Measurements from ENCODE around the gene ZNF536. TPM values are rescaled to one million over a fixed set of nuclear protein-coding genes. Genes with fewer than 3 reads are reported as not detected.

Gene ZNF536
- total and polyA plus RNA-seq, 10 of the 15 experiments (the other 5 are each of a cell fraction or from before 2014, with no cell fraction given): not detected

GRCh38 chr19:30394481-30395151 is 22.4 kb downstream of the ZNF536 start:
- H3K4me1 ChIP-seq (ENCODE audit: control insufficient read depth, insufficient read depth, low read length): no peaks in the 10 kb centered on the region
- no peaks in the 10 kb centered on the region for H3K79me2 ChIP-seq (ENCODE audit: control insufficient read depth, insufficient read depth, low read length)
- ChIA-PET SMC1A (ENCODE audit: uncharacterized antibody, unreplicated experiment) (no interaction called here), CTCF (no interaction called here), RAD21 (ENCODE audit: unreplicated experiment) (no interaction called here), POLR2A (no interaction called here)
- FAIRE-seq: no peak
- no peak for ATAC-seq
- H3K27me3 ChIP-seq (replicated peaks in 1 of 2; ENCODE audit: control insufficient read depth in 2 of 2, insufficient read depth in 2 of 2, low read length in 1 of 2): no peaks in the 10 kb centered on the region
- no TSS peak for BruUV-seq (replicated peaks)
- 26% methylated on average over 6 of the region's 6 CpGs for WGBS (ENCODE audit: insufficient coverage, insufficient replicate concordance, low lambda C conversion rate, missing lambda C conversion rate)
- no peaks in the 10 kb centered on the region for H4K20me1 ChIP-seq (ENCODE audit: control insufficient read depth, insufficient read depth)
- TF ChIP-seq ZNF207 (IDR thresholded peaks at IDR 0.05; ENCODE audit: borderline replicate concordance): no peak
- TF ChIP-seq, protein P1, sequence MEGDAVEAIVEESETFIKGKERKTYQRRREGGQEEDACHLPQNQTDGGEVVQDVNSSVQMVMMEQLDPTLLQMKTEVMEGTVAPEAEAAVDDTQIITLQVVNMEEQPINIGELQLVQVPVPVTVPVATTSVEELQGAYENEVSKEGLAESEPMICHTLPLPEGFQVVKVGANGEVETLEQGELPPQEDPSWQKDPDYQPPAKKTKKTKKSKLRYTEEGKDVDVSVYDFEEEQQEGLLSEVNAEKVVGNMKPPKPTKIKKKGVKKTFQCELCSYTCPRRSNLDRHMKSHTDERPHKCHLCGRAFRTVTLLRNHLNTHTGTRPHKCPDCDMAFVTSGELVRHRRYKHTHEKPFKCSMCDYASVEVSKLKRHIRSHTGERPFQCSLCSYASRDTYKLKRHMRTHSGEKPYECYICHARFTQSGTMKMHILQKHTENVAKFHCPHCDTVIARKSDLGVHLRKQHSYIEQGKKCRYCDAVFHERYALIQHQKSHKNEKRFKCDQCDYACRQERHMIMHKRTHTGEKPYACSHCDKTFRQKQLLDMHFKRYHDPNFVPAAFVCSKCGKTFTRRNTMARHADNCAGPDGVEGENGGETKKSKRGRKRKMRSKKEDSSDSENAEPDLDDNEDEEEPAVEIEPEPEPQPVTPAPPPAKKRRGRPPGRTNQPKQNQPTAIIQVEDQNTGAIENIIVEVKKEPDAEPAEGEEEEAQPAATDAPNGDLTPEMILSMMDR (IDR thresholded peaks at IDR 0.05 in 2 of 3, conservative IDR thresholded peaks at IDR 0.05 in 1 of 3; ENCODE audit: control insufficient read depth in 2 of 3, extremely low read depth in 1 of 3, insufficient read depth in 1 of 3, low read depth in 3 of 3, low read length in 3 of 3): no peak
- no peak for DNase-seq (ENCODE audit: low read depth, low spot score)
- no peak overlapping the region for H2AFZ ChIP-seq (ENCODE audit: control insufficient read depth, low read depth, low read length)
- in situ Hi-C loops (cut with MboI) (no loop called here), intact Hi-C loops (cut with micrococcal nuclease; ENCODE audit: unreplicated experiment) (no loop called here)
- no peaks in the 10 kb centered on the region for H3K36me3 ChIP-seq (ENCODE audit: control insufficient read depth in 2 of 2, insufficient read depth in 2 of 2, low read length in 1 of 2)
- no peak overlapping the region for H3K9ac ChIP-seq (ENCODE audit: control insufficient read depth, insufficient read depth, low read length)
- no peak overlapping the region for H3K4me3 ChIP-seq
- H3K9me3 ChIP-seq (replicated peaks; ENCODE audit: control insufficient read depth, insufficient read depth, low read length): no peaks in the 10 kb centered on the region
- no peak overlapping the region for H3K4me2 ChIP-seq (ENCODE audit: control insufficient read depth, insufficient read depth)
- no peak overlapping the region for H3K27ac ChIP-seq (ENCODE audit: control insufficient read depth, insufficient read depth)

- no peaks in the 10 kb centered on the region for H3K4me1 ChIP-seq (ENCODE audit: control insufficient read depth, insufficient read depth, low read length)
- no peak overlapping the region for H3K4me2 ChIP-seq (ENCODE audit: control insufficient read depth, insufficient read depth)
- H2AFZ ChIP-seq (ENCODE audit: control insufficient read depth, low read depth, low read length): no peak overlapping the region
- H3K27ac ChIP-seq (ENCODE audit: control insufficient read depth, insufficient read depth): no peak overlapping the region
- ATAC-seq (no peak), DNase-seq (ENCODE audit: low read depth, low spot score) (no peak), FAIRE-seq (no peak)
- no TSS peak for BruUV-seq (replicated peaks)
- intact Hi-C loops (cut with micrococcal nuclease; ENCODE audit: unreplicated experiment) (no loop called here), in situ Hi-C loops (cut with MboI) (no loop called here)
- CTCF ChIA-PET: no interaction called here
- no peaks in the 10 kb centered on the region for H3K27me3 ChIP-seq (replicated peaks in 1 of 2; ENCODE audit: control insufficient read depth in 2 of 2, insufficient read depth in 2 of 2, low read length in 1 of 2)
- SMC1A ChIA-PET (ENCODE audit: uncharacterized antibody, unreplicated experiment): no interaction called here
- H3K79me2 ChIP-seq (ENCODE audit: control insufficient read depth, insufficient read depth, low read length): no peaks in the 10 kb centered on the region
- WGBS (ENCODE audit: insufficient coverage, insufficient replicate concordance, low lambda C conversion rate, missing lambda C conversion rate): 44% methylated on average over 2 of the region's 2 CpGs
- no peaks in the 10 kb centered on the region for H3K36me3 ChIP-seq (ENCODE audit: control insufficient read depth in 2 of 2, insufficient read depth in 2 of 2, low read length in 1 of 2)
- POLR2A ChIA-PET: no interaction called here
- H3K9me3 ChIP-seq (replicated peaks; ENCODE audit: control insufficient read depth, insufficient read depth, low read length): no peaks in the 10 kb centered on the region
- RAD21 ChIA-PET (ENCODE audit: unreplicated experiment): no interaction called here
- no peaks in the 10 kb centered on the region for H4K20me1 ChIP-seq (ENCODE audit: control insufficient read depth, insufficient read depth)
- no peak overlapping the region for H3K9ac ChIP-seq (ENCODE audit: control insufficient read depth, insufficient read depth, low read length)
- H3K4me3 ChIP-seq: no peak overlapping the region
- TF ChIP-seq ZZZ3 (IDR thresholded peaks at IDR 0.05; ENCODE audit: control insufficient read depth, insufficient read length, low read depth): no peak
- TF ChIP-seq RELA (IDR thresholded peaks at IDR 0.05; ENCODE audit: borderline replicate concordance, partially characterized antibody): no peak
- no peak for TF ChIP-seq CEBPZ (IDR thresholded peaks at IDR 0.05; ENCODE audit: low read depth, low read length)
- TF ChIP-seq, protein P2, sequence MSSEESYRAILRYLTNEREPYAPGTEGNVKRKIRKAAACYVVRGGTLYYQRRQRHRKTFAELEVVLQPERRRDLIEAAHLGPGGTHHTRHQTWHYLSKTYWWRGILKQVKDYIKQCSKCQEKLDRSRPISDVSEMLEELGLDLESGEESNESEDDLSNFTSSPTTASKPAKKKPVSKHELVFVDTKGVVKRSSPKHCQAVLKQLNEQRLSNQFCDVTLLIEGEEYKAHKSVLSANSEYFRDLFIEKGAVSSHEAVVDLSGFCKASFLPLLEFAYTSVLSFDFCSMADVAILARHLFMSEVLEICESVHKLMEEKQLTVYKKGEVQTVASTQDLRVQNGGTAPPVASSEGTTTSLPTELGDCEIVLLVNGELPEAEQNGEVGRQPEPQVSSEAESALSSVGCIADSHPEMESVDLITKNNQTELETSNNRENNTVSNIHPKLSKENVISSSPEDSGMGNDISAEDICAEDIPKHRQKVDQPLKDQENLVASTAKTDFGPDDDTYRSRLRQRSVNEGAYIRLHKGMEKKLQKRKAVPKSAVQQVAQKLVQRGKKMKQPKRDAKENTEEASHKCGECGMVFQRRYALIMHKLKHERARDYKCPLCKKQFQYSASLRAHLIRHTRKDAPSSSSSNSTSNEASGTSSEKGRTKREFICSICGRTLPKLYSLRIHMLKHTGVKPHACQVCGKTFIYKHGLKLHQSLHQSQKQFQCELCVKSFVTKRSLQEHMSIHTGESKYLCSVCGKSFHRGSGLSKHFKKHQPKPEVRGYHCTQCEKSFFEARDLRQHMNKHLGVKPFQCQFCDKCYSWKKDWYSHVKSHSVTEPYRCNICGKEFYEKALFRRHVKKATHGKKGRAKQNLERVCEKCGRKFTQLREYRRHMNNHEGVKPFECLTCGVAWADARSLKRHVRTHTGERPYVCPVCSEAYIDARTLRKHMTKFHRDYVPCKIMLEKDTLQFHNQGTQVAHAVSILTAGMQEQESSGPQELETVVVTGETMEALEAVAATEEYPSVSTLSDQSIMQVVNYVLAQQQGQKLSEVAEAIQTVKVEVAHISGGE (CRISPR knock-in tag; IDR thresholded peaks at IDR 0.05): no peak
- TF ChIP-seq NR2F1 (conservative IDR thresholded peaks at IDR 0.05): no peak
Observed at GRCh38 chr19:30395283-30395682, 23.1 kb downstream of the ZNF536 start.
